A204.1 (cell line): ENCODE measurements around the gene RASA3.
A peak's percentile ranks its signal among the peaks of the same experiment; 100 is the strongest.

ENCODE experiments used
- FAIRE-seq: peaks from 2 replicates; lab custom pipeline; 2012; peaks lifted over from hg19 to GRCh38; lab: Jason Lieb, UNC

RASA3 gene

DNA sequence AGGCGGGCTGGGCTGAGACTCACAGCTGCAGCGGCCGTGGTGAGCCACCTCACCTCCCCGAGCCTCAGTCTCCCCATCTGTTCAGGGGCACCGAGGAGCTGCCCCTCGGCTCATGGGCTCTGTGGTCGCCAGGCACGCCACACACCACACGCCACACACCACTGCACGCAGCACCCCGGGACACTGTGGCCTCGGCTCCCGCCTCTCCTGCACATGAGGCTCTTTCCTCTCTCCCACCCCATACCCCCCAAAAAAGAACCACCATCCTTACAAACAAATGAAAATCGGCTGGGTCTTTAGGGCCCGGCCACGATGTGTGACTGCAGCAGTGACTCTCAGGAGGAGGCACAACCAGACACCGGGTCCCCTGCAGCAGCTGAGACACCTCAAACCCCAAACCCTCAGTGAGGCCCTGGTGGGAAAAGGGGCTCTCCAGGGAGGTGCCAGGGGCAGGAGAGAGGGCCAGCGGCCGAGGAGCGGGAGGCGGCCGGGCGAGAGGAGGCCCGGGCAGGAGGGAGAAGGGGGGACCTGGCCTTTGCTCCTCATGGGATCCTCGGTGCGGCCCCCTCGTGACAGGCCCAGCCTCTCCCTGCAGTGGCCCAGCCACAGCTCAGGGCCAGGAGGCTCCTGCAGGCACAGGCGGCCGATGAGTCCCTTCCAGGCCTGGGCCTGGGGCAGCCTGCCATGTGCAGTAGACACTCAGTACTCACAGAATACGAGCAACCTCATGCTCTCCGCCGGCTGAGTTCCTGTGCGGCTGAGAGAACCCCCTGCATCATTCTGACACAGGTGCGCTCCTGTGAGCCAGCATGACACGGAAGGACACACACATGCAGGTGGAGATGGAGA lies 66.3 kb downstream of the RASA3 start:
- FAIRE-seq: no peak

DNA sequence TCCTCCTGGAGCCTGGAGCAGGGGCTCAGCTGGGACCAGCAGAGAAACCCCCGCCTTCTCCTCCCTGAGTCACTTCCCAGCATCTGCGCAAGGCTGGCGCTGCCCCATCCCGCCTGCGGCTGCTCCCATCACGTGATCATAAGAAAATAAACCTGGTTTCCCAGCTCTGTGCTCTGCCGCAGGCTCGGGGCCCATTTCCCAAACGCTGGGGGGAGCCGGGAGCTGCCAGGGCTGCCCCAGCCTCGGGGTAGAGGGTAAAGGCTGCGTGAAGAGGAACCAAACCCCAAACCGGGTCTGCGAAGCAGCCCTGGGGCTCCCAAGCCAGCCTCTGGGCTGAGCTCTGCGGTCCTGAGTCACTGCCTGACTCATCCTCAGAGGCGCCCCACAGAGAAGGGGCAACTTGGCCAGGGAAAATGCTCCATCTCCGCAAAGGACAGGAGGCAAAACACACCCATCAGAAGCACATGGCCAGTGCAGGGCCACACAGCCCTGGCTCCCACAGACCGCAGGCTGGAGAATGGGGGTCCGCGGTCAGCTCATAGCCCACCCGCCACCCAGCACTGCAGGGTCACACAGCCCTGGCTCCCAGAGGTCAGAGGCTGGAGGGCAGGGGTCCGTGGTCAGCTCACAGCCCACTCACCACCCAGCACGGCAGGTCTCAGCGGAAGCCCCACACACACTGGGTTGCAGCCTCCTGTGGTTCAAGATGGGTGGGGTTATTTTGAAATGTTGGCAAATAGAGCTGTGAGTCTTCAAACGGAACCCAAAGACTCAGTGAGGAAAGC lies 67.1 kb downstream of the RASA3 start:
- FAIRE-seq: peak; percentile 96

DNA sequence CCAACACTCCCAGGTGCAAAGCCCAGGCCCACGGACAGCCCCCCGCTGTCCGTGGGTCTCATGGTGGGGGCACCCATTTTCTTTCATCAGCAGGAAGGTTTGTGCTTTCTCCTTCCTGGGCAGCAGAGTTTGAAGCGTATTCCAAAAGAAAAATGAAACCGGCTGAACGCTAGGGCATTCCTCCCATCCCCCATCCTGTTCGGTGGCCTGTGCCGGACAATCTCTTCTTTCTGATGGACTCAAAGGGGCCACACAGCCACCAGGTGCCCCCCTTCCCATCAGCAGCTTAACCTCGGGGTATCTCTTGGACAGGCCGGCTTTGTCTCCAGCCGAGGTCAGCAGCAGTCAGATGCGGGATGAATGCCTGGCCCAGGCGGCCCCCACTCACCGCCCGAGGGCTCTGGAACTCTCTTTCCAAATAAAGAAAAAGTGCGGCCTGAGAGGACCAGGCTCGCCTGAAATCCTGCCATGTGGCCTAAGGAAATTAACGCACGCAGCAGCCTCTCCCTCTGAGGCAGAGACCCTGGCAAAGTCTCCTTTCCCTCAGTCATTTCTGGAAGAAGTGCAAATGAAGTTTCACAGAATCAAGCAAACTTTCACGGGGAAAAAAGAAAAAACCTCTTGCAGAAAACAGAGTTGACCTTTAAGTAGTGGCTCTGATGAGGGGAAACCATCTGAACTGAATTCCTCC lies 67.8 kb downstream of the RASA3 start:
- no peak for FAIRE-seq

DNA sequence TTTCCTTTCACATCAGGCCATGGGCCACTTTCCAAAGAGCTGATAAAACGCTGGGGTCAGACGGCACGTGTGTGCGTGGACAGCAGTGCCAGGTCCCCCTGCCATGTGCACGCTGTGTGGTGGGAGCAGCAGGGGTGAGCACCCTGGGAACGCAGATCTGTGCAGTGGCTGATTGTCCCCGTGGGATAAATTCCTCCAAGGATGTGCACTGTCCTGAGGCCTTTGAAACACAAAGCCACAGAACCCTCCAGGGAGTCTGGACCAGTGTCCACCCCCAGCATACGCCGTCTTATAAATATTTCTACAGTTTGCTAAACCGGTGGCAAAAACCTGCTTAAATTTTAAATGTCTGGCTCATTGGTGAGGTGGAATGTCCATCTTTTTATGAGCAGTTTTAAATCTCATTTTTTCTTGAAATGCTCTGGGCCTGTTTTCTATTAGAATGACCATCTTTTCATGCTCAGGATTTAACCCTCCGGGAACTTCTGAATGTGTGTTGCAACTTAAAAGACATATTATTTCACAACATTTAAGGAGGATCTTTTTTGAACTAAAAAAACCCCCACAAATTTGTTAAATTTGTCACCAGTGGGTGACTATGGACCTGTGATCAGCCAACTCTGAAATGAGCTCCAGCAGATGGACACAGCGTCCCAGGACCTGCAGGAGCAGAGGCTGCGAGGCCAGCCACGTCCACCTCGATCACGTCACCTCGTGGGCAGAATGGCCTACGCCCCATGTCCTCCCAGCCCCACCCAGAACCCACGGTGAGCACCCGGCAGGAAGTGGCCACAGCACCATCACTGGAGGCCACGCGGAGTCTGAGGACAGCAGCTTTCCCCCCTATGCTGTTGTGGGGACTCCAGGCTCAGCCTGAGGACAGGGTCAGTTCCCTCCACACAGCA lies 68.6 kb downstream of the RASA3 start:
- FAIRE-seq: peak; percentile 65

DNA sequence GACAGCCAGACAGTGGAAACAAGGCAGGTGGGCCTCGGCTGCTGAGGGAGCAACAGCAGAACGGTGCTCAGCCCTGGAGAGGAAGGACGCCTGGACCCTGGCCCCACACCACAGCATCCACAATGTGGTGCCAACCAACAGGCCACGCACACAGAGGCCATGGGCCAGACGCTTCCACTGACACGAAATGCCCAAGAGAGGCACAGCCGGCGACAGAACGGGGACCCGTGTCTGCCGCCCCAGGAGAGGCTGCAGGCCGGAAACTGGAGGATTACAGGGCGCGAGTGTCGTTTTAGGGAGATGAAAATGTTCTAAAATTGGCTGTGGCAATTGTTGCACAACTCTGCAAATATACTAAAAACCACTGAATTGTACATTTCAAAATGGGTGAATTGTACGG lies 69.7 kb downstream of the RASA3 start:
- FAIRE-seq: no peak

DNA sequence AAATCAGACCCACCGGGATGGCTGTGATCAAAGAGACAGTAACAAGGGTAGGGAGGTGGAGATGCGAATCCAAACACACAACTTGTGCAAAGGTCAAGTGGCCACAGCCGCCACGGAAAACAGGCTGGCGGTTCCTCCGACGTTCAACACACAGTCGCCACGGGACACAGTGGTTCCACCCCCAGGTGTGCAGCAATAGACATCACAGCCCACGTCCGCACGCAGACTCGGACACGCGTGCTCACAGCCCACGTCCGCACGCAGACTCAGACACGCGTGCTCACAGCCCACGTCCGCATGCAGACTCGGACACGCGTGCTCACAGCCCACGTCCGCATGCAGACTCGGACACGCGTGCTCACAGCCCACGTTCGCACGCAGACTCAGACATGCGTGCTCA lies 70.1 kb downstream of the RASA3 start:
- FAIRE-seq: no peak

DNA sequence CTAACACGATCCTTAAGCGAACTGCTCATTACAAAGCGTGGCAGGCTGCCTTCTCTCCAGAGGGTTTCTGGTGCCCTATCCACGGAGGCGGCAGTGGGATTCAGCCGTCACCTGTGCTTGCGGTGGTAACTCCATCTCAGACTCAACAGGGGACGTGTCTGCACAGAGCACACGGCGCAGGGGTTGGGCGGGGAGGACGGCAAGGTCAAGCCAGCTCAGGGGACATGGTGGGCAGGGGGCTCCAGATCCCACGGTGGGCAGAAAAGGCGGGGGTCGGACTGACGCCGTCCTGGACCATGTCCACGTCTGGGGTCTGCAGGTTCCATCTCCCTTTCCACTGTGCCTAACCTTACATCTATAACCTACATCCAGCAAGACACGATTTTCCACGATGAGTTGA lies 70.7 kb downstream of the RASA3 start:
- FAIRE-seq: no peak

DNA sequence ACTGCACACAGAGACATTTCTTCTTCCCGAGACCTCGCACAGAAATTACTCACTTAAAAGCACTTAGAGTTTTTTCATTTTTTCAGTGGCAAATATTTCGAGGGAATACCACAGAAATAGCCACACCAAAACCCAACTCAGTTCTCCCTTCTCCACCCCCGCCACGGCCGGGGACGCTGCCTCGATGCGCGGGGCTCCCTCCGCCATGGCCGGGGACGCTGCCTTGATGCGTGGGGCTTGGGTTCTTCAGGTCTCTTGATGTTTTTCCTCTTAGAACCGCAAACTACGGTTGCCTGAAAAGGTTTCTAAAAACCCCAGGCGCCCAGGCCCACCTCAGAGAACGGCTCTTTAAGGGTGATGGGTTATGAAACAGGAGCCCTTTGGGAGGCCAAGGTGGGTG lies 71.4 kb downstream of the RASA3 start:
- FAIRE-seq: no peak

DNA sequence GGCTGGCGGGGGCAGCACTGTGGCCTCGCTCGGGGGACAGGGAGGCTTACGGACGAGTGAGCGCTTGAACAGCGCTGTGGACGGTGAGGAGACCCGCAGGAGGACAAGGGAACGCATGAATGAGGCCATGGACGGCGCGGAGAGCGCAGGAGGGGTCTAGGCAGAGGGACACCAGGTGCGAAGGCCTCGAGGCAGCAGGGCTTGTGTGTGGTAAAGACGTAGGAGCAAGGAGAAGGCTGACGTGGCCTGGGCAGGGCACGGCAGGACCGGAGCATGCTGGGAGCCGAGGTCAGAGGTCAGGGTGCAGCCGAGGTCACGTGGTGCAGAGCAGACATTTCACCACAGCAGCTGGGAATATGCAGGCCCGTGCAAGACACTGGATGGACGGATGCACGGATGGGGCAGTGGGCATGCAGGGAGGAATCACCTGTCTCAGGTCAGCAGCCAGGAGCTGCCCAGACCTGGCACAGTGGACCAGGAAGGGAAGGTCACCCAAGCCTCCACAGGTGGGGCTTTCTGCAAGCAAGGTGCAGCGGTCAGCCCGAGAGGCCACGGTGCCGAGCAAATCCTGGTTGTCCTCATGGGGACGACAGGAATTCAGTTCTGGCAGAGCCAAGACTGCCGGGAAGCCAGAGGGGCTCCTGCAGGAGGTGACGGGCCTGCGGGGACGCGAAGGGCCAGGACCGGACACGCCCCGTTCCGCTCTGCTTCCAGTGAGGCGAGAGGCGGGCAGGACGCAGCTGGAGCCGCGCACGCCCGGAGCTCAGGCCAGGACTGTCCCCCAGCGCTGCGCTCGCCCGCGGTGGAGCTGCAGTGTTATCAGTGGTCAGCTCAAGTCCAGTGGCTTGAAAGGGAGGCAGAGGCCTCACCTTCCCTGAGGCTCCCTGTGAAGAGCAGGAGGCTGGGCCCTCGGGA lies 72.2 kb downstream of the RASA3 start:
- FAIRE-seq: no peak

DNA sequence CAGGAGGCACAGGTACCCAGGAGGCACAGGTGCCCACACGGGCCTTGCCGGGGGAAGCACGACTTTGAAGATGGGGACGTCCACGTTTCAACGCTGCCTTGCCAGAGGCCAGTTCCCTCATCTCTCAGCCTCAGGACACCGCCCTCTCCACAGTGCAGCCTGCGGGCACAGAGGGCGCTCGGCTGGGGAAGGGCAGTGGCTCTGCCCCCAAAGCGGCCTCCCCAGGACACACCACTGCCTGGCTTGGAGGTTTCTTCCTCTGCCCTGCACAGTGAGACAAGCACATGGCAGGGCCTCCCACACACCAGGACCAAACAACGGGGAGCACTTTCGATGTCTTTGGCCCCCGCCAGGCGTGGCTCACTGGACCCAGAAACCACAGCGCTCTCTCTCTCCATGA lies 73.0 kb downstream of the RASA3 start:
- FAIRE-seq: no peak

DNA sequence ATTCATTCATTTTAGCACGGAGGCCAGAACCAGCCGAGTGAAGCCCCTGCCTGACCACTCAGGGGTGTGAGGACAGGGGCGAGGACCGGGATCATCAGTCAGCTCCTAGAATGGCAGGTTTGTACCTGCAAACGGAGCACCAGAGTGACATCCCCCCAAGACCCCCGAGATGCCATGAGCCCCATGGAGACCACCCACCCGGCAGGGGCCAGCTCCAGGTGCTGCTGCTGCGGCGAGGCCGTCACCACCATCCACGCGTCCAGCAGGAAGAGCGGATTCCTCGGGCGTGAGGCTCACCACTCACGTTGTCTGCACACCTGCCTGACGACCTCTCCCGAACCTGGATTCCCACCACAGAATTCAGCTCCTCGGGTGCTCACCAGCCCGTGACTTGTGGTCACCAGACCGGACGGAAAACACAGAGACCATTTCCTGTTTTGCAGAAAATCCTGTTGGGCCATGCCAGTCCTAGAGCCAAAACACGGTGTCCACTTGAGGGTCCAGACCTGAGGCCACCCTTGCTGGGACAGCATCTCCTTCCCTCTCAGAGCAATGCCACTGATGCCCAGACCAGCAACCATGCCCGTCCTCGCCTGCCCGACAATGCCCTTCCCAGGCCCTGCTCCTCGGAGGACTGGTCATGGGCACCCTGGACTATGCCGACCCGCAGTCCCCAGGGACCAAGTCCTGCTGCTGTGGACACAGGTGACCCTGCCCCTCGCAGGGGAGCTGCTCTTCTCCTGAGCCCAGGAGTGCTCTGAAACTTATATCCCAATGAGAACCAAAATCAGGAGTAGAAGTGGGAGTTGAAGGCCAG lies 74.2 kb downstream of the RASA3 start:
- no peak for FAIRE-seq

DNA sequence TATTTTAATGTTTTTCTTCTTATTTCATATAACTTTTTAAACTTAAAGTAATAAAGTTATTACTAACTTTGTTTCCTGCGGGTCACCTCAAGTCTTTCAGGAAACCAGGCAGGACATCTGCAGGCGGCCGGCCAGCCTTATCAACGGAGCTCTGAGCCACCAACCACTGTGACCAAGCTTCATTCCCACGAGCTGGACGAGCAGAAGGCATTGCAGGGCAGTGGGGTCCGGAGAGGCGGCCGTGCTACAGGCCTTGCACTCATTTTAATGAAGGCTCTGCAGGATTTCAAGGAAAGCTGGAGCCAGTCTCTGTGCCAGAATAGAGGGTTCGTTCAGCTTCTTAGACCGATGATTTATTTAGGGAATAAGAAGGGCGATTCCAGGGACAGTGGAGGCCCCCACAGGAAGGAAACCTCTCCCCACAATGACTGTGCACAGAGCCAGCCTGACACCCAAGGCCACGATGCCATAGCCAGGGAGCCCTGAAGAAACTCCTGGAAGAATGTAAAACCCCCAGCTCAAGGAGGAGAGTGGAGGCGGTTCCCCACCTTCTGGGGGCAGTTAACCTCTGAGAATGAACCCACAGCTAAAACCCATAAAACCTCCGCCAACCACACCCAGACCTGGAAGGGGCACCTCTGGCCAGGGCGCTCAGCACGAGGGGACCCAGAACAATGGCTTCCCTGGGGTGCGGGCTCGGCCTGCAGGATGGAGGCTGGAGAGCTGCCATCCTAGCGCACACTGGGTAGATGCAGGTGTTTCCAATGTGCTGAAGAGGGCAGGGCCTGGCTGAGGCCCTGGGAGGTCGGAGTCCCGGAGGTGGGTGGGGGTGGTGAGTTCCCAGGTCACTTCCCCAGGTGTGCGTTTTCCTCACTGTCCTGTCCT lies 75.0 kb downstream of the RASA3 start:
- no peak for FAIRE-seq

DNA sequence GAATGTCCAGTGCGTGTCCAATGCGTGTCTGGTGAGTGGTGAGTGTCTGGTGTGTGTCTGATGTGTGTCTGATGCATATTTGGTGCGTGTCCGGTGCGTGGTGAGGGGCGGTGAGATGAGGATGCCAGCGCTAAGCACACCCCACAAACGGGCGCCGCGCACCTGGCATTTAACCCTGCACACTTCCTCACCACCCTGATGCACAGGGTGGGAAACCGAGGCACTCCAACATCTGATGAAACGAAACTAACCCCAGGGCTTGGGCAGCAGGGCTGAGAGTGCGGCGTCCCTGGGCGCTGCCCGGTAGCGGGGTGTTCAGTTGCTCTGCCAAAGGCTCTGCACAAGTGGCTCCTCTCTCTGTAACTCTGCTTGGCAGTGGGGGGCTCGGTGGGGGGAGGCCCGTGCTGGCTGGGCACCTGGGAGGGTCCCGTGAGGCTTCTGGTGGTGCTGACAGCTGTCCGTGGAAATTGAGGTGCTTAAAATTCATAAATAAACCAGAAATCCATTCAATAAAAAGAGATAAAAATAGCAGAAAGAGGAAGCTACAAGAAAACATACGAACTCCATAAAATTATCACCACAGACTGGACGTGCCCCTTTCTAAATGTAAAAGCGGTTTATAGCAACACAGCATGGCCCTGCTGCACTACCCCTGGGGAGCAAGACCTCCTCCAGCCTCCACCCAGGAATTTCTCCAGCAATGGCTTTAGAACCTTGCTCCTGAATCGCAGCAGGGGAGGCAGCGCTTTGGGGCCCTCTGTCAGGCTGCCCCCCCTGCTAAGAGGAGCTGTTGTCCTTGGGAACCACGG lies 76.0 kb downstream of the RASA3 start:
- no peak for FAIRE-seq

DNA sequence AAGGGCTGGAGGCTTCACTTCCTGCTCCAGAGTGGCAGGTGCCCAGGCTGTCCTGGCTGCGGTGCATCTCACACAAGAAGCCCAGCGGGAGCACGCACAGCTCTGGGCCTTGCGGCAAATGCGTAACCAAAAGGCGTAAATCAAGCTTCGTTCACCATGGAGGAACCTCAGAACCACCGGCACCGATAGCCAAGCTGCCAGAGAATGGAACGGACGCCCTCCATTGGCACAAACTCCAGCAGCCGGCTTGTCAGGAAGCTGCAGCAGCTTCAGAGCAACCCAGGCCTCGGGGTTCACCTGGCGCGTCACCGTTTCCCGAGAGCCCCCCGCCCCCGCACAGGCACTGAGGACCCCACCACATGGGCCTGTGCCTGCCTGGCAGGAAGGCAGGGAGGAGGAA lies 76.7 kb downstream of the RASA3 start:
- no peak for FAIRE-seq

DNA sequence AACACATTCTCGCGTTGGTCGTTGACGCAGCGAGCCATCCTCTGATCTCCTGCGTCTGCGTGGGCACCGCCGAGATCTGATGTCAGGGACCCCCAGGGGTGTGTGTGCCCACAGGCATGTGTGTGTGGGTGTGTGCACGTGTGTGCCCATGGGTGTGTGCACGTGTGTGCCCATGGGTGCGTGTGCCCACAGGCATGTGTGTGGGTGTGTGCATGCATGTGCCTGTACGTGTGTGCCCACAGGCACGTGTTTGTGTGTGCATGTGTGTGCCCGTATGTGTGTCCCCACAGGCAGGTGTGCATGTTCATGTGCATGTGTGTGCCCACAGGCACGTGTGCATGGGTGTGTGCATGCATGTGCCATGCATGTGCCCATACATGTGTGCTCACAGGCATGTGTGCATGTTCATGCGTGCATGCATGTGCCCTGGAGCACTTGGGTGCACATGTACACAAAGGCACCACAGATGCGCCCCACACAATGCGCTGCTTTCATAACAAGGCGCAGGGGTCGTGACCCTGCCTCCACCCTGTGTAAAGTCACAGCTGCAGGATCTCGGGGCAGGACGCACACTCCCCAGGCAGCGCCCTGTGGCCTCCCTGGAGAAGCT lies 77.5 kb downstream of the RASA3 start:
- FAIRE-seq: no peak

DNA sequence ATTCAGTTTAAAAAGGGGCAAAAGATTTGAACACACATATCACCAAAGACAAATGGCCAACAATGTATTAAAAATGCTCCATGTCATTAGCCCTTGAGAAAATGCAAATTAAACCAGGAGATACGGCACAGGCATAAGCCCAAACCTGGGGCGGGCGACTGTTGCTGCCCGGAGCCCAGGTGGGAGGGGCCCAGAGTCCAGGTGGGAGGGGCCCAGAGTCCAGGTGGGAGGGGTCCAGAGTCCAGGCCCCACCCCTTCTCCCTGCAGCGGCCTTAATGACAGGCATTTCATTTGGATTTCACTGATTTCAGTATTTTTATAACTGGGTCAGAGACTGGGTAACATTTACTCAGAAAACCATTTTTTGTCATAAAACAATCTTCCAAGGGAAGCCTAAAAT lies 78.2 kb downstream of the RASA3 start:
- no peak for FAIRE-seq

DNA sequence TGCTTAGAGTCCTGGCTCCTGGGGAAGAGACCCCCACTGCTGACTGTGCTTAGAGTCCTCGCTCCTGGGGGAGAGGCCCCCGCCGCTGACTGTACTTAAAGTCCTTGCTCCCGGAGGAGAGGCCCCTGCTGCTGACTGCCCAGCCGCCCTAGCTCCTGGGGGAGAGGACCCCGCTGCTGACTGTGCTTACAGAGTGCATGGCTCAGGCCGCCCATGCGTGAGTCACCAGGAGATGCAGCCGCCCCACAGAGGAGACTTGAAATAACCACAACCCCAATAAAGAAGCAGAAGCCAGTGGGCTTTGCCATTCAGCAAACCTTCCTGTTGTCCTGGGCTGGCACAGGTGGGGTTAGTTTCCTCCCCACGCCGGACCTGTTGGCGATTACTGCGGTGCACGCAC lies 79.4 kb downstream of the RASA3 start:
- no peak for FAIRE-seq
